Subcutaneous adipose tissue (tissue), 4 donors: Measurements from ENCODE around the gene LINS1. TPM values are rescaled to one million over a fixed set of nuclear protein-coding genes. Genes with fewer than 3 reads are reported as not detected.

ENCODE experiments used
- CTCF ChIP-seq: fragments of 450-650 bp; IDR thresholded peaks from one replicate; pipeline ENCODE4 v1.5.1; 2016; ENCODE audit warnings: low read depth, mild to moderate bottlenecking, control low read depth, antibody characterized with exemption, moderate library complexity
- total RNA-seq, 4 donors: library from RNA; depleted of rRNA; stranded (reverse); fragments of >200 nt; gene quantifications; one replicate each; pipeline ENCODE4 v1.1.0, GENCODE V29; 2016

LINS1 gene
- total RNA-seq, 4 donors from 2014 or later, result 18.5 to 31.0 (median 22.2) TPM

- TF ChIP-seq CTCF, result no peak
Measured at GRCh38 chr15:100616700-100617099, 14.7 kb upstream of the LINS1 start.

GRCh38 chr15:100615801-100616200 lies 13.8 kb upstream of the LINS1 start:
- no peak for TF ChIP-seq CTCF

GRCh38 chr15:100614918-100615317 lies 12.9 kb upstream of the LINS1 start:
- TF ChIP-seq CTCF, result no peak

- no peak for TF ChIP-seq CTCF
Measured at GRCh38 chr15:100614336-100614735, 12.4 kb upstream of the LINS1 start.

- TF ChIP-seq CTCF, result no peak
Measured at GRCh38 chr15:100613208-100613607, 11.2 kb upstream of the LINS1 start.

- TF ChIP-seq CTCF, result no peak
Measured at GRCh38 chr15:100612539-100612938, 10.6 kb upstream of the LINS1 start.

GRCh38 chr15:100602823-100603393 lies 924 bp upstream of the LINS1 start:
- TF ChIP-seq CTCF, result no peak
